K562 (cell line): Measurements from ENCODE around the gene TLK2. TPM values are rescaled to one million over a fixed set of nuclear protein-coding genes. Genes with fewer than 3 reads are reported as not detected.
"Not testable (repeated sequence)": the region's sequence is repeated elsewhere in the genome, so short reads cannot be mapped to it uniquely, and the experiment has no call there.

Source experiments
- ATAC-seq: fragments of 200-7000 bp; cut with Tn5 transposase; 3 replicates; pipeline ENCODE4 v1.9.1; 2020; ENCODE audit warnings: moderate library complexity
- BruUV-seq: library from RNA; stranded (reverse); fragments of 400-500 nt; replicated peaks from 2 replicates; lab custom pipeline; 2021; lab: Mats Ljungman, UMichigan
- CTCF ChIA-PET: fragments of 300-600 bp; formaldehyde crosslinking; extraction: SDS; loops from one replicate; lab custom pipeline; 2021; ENCODE audit warnings: low intra/inter-chr PET ratio; lab: Yijun Ruan, JAX
- POLR2A ChIA-PET: fragments of 300-600, 350-650 bp; sonication (Branson Sonifier 250); formaldehyde crosslinking; extraction: SDS; loops from one replicate; lab custom pipeline; 2021; ENCODE audit warnings: antibody characterized with exemption, inconsistent platforms; lab: Yijun Ruan, JAX
- DNase-seq, 4 experiments: peaks; one replicate each; pipeline versions ENCODE4 v3.0.0 to v3.0.0-alpha.2; 2011 to 2018; ENCODE audit warnings: low spot score in 3 of 4, mixed read lengths in 3 of 4; ENCODE audit errors: extremely low read depth in 1 of 4
- FAIRE-seq: peaks from 2 replicates; lab custom pipeline; 2011; peaks lifted over from hg19 to GRCh38; lab: Jason Lieb, UNC
- H2AFZ ChIP-seq: 2 replicates; pipeline ENCODE4 v1.6.0; 2011; ENCODE audit warnings: low read depth, low read length, control low read depth, inconsistent platforms
- H3K27ac ChIP-seq: fragments of 200-600 bp; 3 replicates; pipeline ENCODE4 v1.8.0; 2011; ENCODE audit warnings: low read depth, mild to moderate bottlenecking, control low read depth, inconsistent platforms, low read length, moderate library complexity, mixed read lengths; ENCODE audit errors: extremely low read depth
- H3K27me3 ChIP-seq, 2 experiments: fragments of 300-600 bp in 1 of 2; 2 replicates in 1 of 2; 3 replicates in 1 of 2; pipeline versions ENCODE4 v1.6.0 to v1.8.0; 2011; ENCODE audit warnings: inconsistent platforms in 2 of 2, low read length in 2 of 2, mild to moderate bottlenecking in 1 of 2, mixed read lengths in 1 of 2, moderate library complexity in 1 of 2; ENCODE audit not compliant: control insufficient read depth in 2 of 2, insufficient read depth in 2 of 2
- H3K36me3 ChIP-seq: fragments of 300-600 bp; 3 replicates; pipeline ENCODE4 v1.8.0; 2011; ENCODE audit warnings: mild to moderate bottlenecking, low read length, inconsistent platforms; ENCODE audit not compliant: control insufficient read depth, insufficient read depth
- H3K4me1 ChIP-seq, 2 experiments: fragments of 200-600 bp in 1 of 2; replicated peaks in 1 of 2; 2 replicates in 1 of 2; 3 replicates in 1 of 2; pipeline versions ENCODE4 v1.5.1 to v1.8.0; 2011; ENCODE audit warnings: inconsistent platforms in 2 of 2, low read length in 2 of 2, mild to moderate bottlenecking in 1 of 2, mixed read lengths in 1 of 2, moderate library complexity in 1 of 2; ENCODE audit not compliant: control insufficient read depth in 2 of 2, insufficient read depth in 2 of 2
- H3K4me2 ChIP-seq: 2 replicates; pipeline ENCODE4 v1.6.1; 2011; ENCODE audit warnings: low read length, control low read depth, inconsistent platforms, mixed read lengths; ENCODE audit not compliant: insufficient read depth
- H3K4me3 ChIP-seq: fragments of 200-600 bp; sonication (generic), shearing (Covaris generic); 2 replicates; pipeline ENCODE4 v1.5.1; 2016; ENCODE audit warnings: control low read depth, inconsistent platforms
- H3K79me2 ChIP-seq: fragments of 200-600 bp; 3 replicates; pipeline ENCODE4 v1.8.0; 2011; ENCODE audit warnings: low read length, inconsistent platforms; ENCODE audit not compliant: control insufficient read depth, insufficient read depth
- H3K9ac ChIP-seq, 2 experiments: 2 replicates each; pipeline versions ENCODE4 v1.6.0 to v1.6.1; 2011; ENCODE audit warnings: low read depth in 2 of 2, low read length in 2 of 2, control low read depth in 1 of 2, inconsistent platforms in 1 of 2, mild to moderate bottlenecking in 1 of 2, mixed read lengths in 1 of 2; ENCODE audit not compliant: insufficient read depth in 1 of 2
- H3K9me1 ChIP-seq: one replicate; pipeline ENCODE4 v1.6.0; 2011; ENCODE audit warnings: inconsistent platforms, mild to moderate bottlenecking, low read length, moderate library complexity; ENCODE audit not compliant: control insufficient read depth, insufficient read depth
- H3K9me3 ChIP-seq: replicated peaks from 2 replicates; pipeline ENCODE4 v1.5.1; 2011; ENCODE audit warnings: low read depth, low read length, inconsistent platforms; ENCODE audit not compliant: control insufficient read depth, insufficient read depth
- H4K20me1 ChIP-seq: replicated peaks from 2 replicates; pipeline ENCODE4 v1.6.1; 2011; ENCODE audit warnings: low read length, inconsistent platforms, mixed read lengths; ENCODE audit not compliant: control insufficient read depth, insufficient read depth
- WGBS: fragments of 100-300 bp; shearing (Covaris generic); methylation state at CpG from one replicate; pipeline ENCODE4 v1.1.6; 2016; ENCODE audit warnings: low coverage, mixed read lengths; ENCODE audit not compliant: insufficient coverage; ENCODE audit errors: missing lambda C conversion rate; 5-methylcytosine and 5-hydroxymethylcytosine counted together
- in situ Hi-C: fragments of 300-500 bp; cut with MboI; formaldehyde crosslinking; loops from 4 replicates; pipeline ENCODE4 v1.15.0; 2018; ENCODE audit warnings: inconsistent platforms, mixed read lengths
- intact Hi-C: fragments of 100-400 bp; cut with micrococcal nuclease; formaldehyde crosslinking; loops from 2 replicates; pipeline ENCODE4 v1.14.2; 2022
- polyA plus RNA-seq, 8 experiments: library from polyadenylated mRNA; depleted of rRNA in 4 of 8; stranded (reverse) in 5 of 8; unstranded in 3 of 8; fragments of >200 nt; fragmentation: Nextera tagmentation in 2 of 8; fragmentation: Illumina TruSeq in 1 of 8; extraction: Ambion mirVana in 2 of 8; extraction: Trizol in 1 of 8; gene quantifications; 2 replicates each; pipeline versions ENCODE4 v1.2.1 to v1.2.3, GENCODE V29; 2011 to 2014; ENCODE audit warnings: inconsistent platforms in 1 of 8, missing spikeins in 1 of 8
- total RNA-seq, 7 experiments: library from RNA; depleted of rRNA in 6 of 7; stranded (reverse); fragments of >200 nt in 6 of 7; fragmentation: Illumina TruSeq in 2 of 7; extraction: Trizol in 2 of 7; gene quantifications; 2 replicates each; pipeline versions ENCODE4 v1.2.1 to v1.2.3, GENCODE V29; 2011 to 2021; ENCODE audit warnings: low replicate concordance in 1 of 7

TLK2 gene
- total and polyA plus RNA-seq, 9 of the 15 experiments (the other 6 are each of a cell fraction or from before 2014, with no cell fraction given): 10.1 to 51.9 (median 32.4) TPM

- in situ Hi-C loops, H2AFZ ChIP-seq, H3K9ac ChIP-seq, intact Hi-C loops, H3K27me3 ChIP-seq, H3K36me3 ChIP-seq, CTCF ChIA-PET, BruUV-seq, ATAC-seq, FAIRE-seq, H3K4me2 ChIP-seq, H3K9me1 ChIP-seq, POLR2A ChIA-PET, DNase-seq, H4K20me1 ChIP-seq, H3K27ac ChIP-seq, H3K9me3 ChIP-seq, H3K4me1 ChIP-seq, H3K4me3 ChIP-seq: not testable (repeated sequence)
- peaks cover 59% of the 10 kb centered on the region for H3K79me2 ChIP-seq
- 75% methylated on average over 2 of the region's 3 CpGs for WGBS
These were observed 31.7 kb downstream of the TLK2 start for GRCh38 chr17:62510247-62510819.

- CTCF ChIA-PET, H3K27me3 ChIP-seq, intact Hi-C loops, H3K9me3 ChIP-seq, ATAC-seq, FAIRE-seq, H3K27ac ChIP-seq, in situ Hi-C loops, DNase-seq, POLR2A ChIA-PET, H3K9me1 ChIP-seq, H2AFZ ChIP-seq, H3K4me1 ChIP-seq, H3K36me3 ChIP-seq, H3K4me2 ChIP-seq, BruUV-seq, H3K9ac ChIP-seq, H3K4me3 ChIP-seq, H4K20me1 ChIP-seq: not testable (repeated sequence)
- H3K79me2 ChIP-seq: peaks cover 59% of the 10 kb centered on the region
- 76% methylated on average over 3 of the region's 3 CpGs for WGBS
These were observed 32.4 kb downstream of the TLK2 start for GRCh38 chr17:62511014-62511413.

GRCh38 chr17:62516376-62516775 lies 37.8 kb downstream of the TLK2 start:
- intact Hi-C loops, H3K27me3 ChIP-seq, H3K4me3 ChIP-seq, CTCF ChIA-PET, H3K4me2 ChIP-seq, H3K9me1 ChIP-seq, H2AFZ ChIP-seq, H3K9ac ChIP-seq, ATAC-seq, H3K4me1 ChIP-seq, H4K20me1 ChIP-seq, DNase-seq, H3K27ac ChIP-seq, H3K36me3 ChIP-seq, H3K9me3 ChIP-seq, in situ Hi-C loops, POLR2A ChIA-PET, FAIRE-seq, BruUV-seq: not testable (repeated sequence)
- H3K79me2 ChIP-seq: peaks cover 41% of the 10 kb centered on the region
- whole genome bisulfite sequencing: 98% methylated on average over 11 of the region's 11 CpGs

GRCh38 chr17:62521295-62521694 lies 42.7 kb downstream of the TLK2 start:
- DNase-seq, BruUV-seq, CTCF ChIA-PET, H3K4me2 ChIP-seq, H3K4me1 ChIP-seq, H3K9me1 ChIP-seq, H3K27ac ChIP-seq, FAIRE-seq, intact Hi-C loops, H2AFZ ChIP-seq, H3K27me3 ChIP-seq, H3K9ac ChIP-seq, H4K20me1 ChIP-seq, ATAC-seq, H3K9me3 ChIP-seq, in situ Hi-C loops, H3K4me3 ChIP-seq: not testable (repeated sequence)
- peaks cover 13% of the 10 kb centered on the region for H3K79me2 ChIP-seq
- H3K36me3 ChIP-seq: peaks cover 22% of the 10 kb centered on the region; the same call in 2 of the 3 replicates
- WGBS: 81% methylated on average over 4 of the region's 5 CpGs
- POLR2A ChIA-PET: interaction anchor here (0.8 kb wide), 1 partner anchor 9 kb away, joined by 6 read pairs; no protein-coding TSS in a partner anchor
